Tibial artery (tissue), 4 donors: ENCODE measurements around the gene C3orf70.

Experiments
- DNase-seq, 2 donors: peaks; one replicate each; pipeline ENCODE4 v3.0.0-alpha.2; 2019
- H3K27ac ChIP-seq, 2 donors: fragments of 200-600 bp; sonication (generic) in 1 of 2; 1 replicate in 1 of 2; 2 replicates in 1 of 2; pipeline ENCODE4 v1.5.1; 2018 to 2019; ENCODE audit warnings: mild to moderate bottlenecking in 1 of 2
- H3K27me3 ChIP-seq, 2 donors: fragments of 200-600 bp; sonication (generic) in 1 of 2; one replicate each; pipeline versions ENCODE4 v1.5.1 to v1.6.0; 2016 to 2019
- H3K36me3 ChIP-seq, 3 donors: fragments of 200-600 bp; sonication (generic) in 2 of 3; one replicate each; pipeline ENCODE4 v1.5.1; 2016 to 2019; ENCODE audit warnings: mild to moderate bottlenecking in 2 of 3
- H3K4me1 ChIP-seq, 4 donors: fragments of 200-600 bp; sonication (generic) in 2 of 4; 1 replicate in 3 of 4; 2 replicates in 1 of 4; pipeline ENCODE4 v1.5.1; 2016 to 2019
- H3K4me3 ChIP-seq, 2 donors: fragments of 200-600 bp; sonication (generic) in 1 of 2; 1 replicate in 1 of 2; 2 replicates in 1 of 2; pipeline ENCODE4 v1.5.1; 2018 to 2019; ENCODE audit warnings: mild to moderate bottlenecking in 2 of 2
- H3K9me3 ChIP-seq, 3 donors: fragments of 200-600 bp; sonication (generic) in 1 of 3; one replicate each; pipeline ENCODE4 v1.5.1; 2016 to 2019
- intact Hi-C: fragments of 100-400 bp; cut with DNase I; formaldehyde crosslinking; loops from one replicate; pipeline ENCODE4 v1.15.0; 2023; ENCODE audit warnings: low total_unique reads
- TF ChIP-seq, protein P1 (sequence below), 2 experiments: fragments of 200-600 bp in 1 of 2; fragments of 450-650 bp in 1 of 2; IDR thresholded peaks; one replicate each; pipeline ENCODE4 v1.5.1; 2017 to 2019; ENCODE audit warnings: antibody characterized with exemption in 2 of 2, mild to moderate bottlenecking in 1 of 2, moderate library complexity in 1 of 2

Gene C3orf70

DNA sequence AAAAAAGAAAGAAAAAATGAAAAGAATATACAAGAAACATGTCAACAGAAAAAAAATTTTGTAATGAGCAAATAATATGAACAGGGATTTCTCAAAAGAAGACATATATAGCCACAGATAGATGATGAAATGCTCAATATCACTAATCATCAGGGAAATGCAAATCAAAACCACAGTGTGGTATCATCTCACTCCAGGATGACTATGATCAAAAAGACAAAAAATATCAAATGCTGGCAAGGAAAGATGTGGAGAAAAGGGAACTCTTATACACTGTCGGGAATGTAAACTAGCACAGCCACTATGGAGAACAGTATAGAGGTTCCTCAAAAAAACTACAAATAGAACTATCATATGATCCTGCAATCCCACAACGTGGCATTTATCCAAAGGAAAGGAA lies 94.1 kb downstream of the C3orf70 start:
- TF ChIP-seq, protein P1, sequence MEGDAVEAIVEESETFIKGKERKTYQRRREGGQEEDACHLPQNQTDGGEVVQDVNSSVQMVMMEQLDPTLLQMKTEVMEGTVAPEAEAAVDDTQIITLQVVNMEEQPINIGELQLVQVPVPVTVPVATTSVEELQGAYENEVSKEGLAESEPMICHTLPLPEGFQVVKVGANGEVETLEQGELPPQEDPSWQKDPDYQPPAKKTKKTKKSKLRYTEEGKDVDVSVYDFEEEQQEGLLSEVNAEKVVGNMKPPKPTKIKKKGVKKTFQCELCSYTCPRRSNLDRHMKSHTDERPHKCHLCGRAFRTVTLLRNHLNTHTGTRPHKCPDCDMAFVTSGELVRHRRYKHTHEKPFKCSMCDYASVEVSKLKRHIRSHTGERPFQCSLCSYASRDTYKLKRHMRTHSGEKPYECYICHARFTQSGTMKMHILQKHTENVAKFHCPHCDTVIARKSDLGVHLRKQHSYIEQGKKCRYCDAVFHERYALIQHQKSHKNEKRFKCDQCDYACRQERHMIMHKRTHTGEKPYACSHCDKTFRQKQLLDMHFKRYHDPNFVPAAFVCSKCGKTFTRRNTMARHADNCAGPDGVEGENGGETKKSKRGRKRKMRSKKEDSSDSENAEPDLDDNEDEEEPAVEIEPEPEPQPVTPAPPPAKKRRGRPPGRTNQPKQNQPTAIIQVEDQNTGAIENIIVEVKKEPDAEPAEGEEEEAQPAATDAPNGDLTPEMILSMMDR (IDR thresholded peaks at IDR 0.05) = no peak
- intact Hi-C loops = no loop called here
- Histone ChIP-seq H3K36me3 (peaks cover 11 to 24% (median 12%) of the 10 kb centered on the region in 3 donors), H3K27me3 (no peaks in the 10 kb centered on the region), H3K4me3 (no peak overlapping the region), H3K4me1 (no peaks in the 10 kb centered on the region), H3K27ac (no peak overlapping the region), H3K9me3 (peaks cover 0 to 12% (median 2%) of the 10 kb centered on the region in 3 donors)
- no peak for DNase-seq

DNA sequence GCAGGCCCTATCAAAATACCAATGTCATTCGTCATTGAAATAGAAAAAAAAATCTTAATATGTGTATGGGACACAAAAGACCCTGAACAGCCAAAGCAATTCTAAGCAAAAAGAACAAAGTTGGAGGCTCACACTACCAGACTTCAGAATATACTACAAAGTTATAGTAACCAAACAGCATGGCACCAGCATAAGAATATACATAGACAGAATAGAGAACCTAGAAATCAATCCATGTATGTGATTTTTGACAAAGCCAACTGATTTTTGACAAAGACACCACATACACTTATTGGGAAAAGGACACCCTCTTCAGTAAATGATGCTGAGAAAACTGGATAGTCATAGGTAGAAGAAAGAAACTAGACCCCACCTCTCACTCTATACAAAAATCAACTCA lies 95.0 kb downstream of the C3orf70 start:
- H3K27me3 ChIP-seq = no peaks in the 10 kb centered on the region
- no peak overlapping the region for H3K27ac ChIP-seq
- TF ChIP-seq, protein P1 (IDR thresholded peaks at IDR 0.05) = no peak
- no peak overlapping the region for H3K4me3 ChIP-seq
- no peaks in the 10 kb centered on the region for H3K4me1 ChIP-seq
- H3K36me3 ChIP-seq = peaks cover 20 to 34% (median 22%) of the 10 kb centered on the region in 3 donors
- no peak for DNase-seq
- peaks cover 0 to 12% (median 2%) of the 10 kb centered on the region in 3 donors for H3K9me3 ChIP-seq
- intact Hi-C loops = no loop called here

DNA sequence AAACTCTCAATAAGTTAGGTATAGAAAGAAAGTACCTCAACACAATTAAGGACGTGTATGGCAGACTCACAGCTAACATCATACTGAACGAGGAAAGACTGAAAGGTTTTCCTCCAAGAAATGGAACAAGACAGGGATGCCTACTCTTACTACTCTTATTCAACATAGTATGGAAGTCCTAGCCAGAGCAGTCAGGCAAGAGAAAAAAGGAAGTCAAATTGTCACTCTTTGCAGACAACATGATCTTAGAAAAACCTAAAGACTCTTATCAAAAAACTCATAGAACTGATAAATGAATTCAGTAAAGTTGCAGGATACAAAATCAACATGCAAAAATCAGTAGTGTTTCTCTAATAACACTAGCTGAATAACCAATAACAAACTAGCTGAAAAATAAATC lies 96.0 kb downstream of the C3orf70 start:
- intact Hi-C loops = no loop called here
- no peak for DNase-seq

DNA sequence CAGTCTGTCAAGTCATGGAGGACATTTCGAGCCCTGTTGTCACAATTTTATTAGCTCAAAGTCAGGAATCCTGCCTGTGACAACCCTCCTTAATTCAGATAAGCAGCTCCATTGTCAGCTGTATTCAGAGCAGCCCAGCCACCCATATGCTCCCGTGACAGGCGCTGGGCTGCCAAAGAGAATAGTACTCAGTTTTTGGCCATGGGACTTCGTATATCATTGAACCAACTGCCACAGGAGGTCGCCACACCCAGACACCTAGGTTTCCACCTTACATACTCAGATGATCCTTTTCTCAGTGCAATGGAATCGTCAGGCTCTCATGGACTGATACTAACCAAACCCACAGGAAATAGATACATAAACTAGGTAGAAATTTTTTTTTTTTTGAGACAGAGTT lies 100.2 kb downstream of the C3orf70 start:
- no peaks in the 10 kb centered on the region for H3K27me3 ChIP-seq
- peaks cover 0 to 8% (median 2%) of the 10 kb centered on the region in 3 donors for H3K9me3 ChIP-seq
- no peak overlapping the region for H3K4me3 ChIP-seq
- H3K27ac ChIP-seq = no peak overlapping the region
- intact Hi-C loops = no loop called here
- TF ChIP-seq, protein P1 (IDR thresholded peaks at IDR 0.05) = no peak
- no peak for DNase-seq
- no peaks in the 10 kb centered on the region for H3K4me1 ChIP-seq
- peaks cover 71 to 73% (median 71%) of the 10 kb centered on the region in 3 donors for H3K36me3 ChIP-seq

More for the DNA sequence above, 96.0 kb downstream of the C3orf70 start:
- TF ChIP-seq, protein P1 (IDR thresholded peaks at IDR 0.05) = no peak
- peaks cover 0 to 12% (median 2%) of the 10 kb centered on the region in 3 donors for H3K9me3 ChIP-seq
- peaks cover 29 to 43% (median 31%) of the 10 kb centered on the region in 3 donors for H3K36me3 ChIP-seq
- H3K27ac ChIP-seq = no peak overlapping the region
- no peak overlapping the region for H3K4me3 ChIP-seq
- H3K4me1 ChIP-seq = no peaks in the 10 kb centered on the region
- H3K27me3 ChIP-seq = no peaks in the 10 kb centered on the region

DNA sequence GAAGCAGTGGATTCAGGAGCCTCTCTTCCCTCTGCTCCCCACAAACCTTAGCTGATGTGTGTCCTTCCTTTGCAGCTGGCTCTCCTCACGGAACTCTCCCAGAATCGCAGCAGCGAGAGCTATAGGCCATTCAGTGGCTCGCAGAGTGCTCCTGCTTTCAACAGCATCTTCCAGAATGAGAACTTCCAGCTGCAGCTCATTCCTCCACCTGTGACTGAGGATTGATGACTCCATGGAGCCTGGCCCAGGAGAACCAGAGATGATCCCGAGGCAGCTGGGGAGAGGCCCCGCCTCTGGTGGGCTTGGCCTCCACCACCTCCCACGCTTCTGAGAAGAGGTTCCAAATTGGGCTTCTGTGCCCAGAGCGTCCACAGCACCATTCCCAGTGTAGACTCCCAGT lies 101.1 kb downstream of the C3orf70 start:
- Histone ChIP-seq H3K27ac (no peak overlapping the region), H3K9me3 (peaks cover 0 to 2% (median 0%) of the 10 kb centered on the region in 3 donors), H3K4me1 (no peaks in the 10 kb centered on the region), H3K4me3 (no peak overlapping the region), H3K36me3 (peaks cover 68 to 75% (median 73%) of the 10 kb centered on the region in 3 donors), H3K27me3 (no peaks in the 10 kb centered on the region)
- intact Hi-C loops = no loop called here
- no peak for DNase-seq
- TF ChIP-seq, protein P1 (IDR thresholded peaks at IDR 0.05) = no peak

DNA sequence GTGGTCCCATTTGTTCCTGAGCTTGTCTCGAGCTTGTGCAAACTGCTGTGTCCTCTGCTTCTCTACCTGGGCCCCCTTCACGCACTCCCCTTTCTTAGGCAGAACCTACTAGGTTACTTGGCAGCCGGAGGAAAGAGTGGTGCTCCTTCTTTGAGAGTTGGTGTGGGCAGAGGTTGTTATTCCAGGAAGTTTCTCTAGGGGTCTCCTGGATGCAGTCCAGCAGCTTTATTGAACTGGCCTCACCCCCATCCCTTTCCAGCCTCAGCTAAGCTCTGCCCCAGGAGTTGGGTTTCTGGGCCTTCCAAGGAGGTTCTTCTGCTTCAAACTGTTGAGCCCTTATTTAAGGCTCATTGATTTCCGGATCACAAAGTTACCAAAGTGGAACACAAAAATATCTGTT lies 103.2 kb downstream of the C3orf70 start:
- H3K36me3 ChIP-seq = peaks cover 58 to 75% (median 65%) of the 10 kb centered on the region in 3 donors
- TF ChIP-seq, protein P1 (IDR thresholded peaks at IDR 0.05) = no peak
- no peaks in the 10 kb centered on the region for H3K9me3 ChIP-seq
- H3K27me3 ChIP-seq = no peaks in the 10 kb centered on the region
- H3K27ac ChIP-seq = no peak overlapping the region
- intact Hi-C loops = no loop called here
- no peaks in the 10 kb centered on the region for H3K4me1 ChIP-seq
- H3K4me3 ChIP-seq = no peak overlapping the region
- no peak for DNase-seq
